ENCODE measurements around the gene EFNA5.

GRCh38 chr5:107544967-107545366, 125.8 kb downstream of the EFNA5 start:
- TF ChIP-seq CTCF (IDR thresholded peaks at IDR 0.05): no peak
- TF ChIP-seq POLR2A (IDR thresholded peaks at IDR 0.05; ENCODE audit: low read depth): no peak
- no peak for TF ChIP-seq EP300 (IDR thresholded peaks at IDR 0.05)
- TF ChIP-seq POLR2AphosphoS5 (IDR thresholded peaks at IDR 0.05): no peak
